A673 (cell line): ENCODE results near the gene NPC1L1.

Experiments used
- CTCF ChIP-seq: fragments of 300-800, 200-600 bp; sonication (generic); conservative IDR thresholded peaks from 2 replicates; pipeline ENCODE4 v1.5.1; 2017; ENCODE audit warnings: low read depth, mild to moderate bottlenecking, antibody characterized with exemption, low read length, moderate library complexity, mixed read lengths
- EZH2 ChIP-seq: fragments of 200-600 bp; sonication (generic); IDR thresholded peaks from 2 replicates; pipeline ENCODE4 v1.6.1; 2017; ENCODE audit warnings: borderline replicate concordance, low read depth, mild to moderate bottlenecking, mixed read lengths, antibody characterized with exemption, low read length; ENCODE audit not compliant: poor library complexity, severe bottlenecking

- TF ChIP-seq CTCF: no peak
- no peak for TF ChIP-seq EZH2
These were observed 20.6 kb downstream of the NPC1L1 start for GRCh38 chr7:44520574-44520973.
